ENCODE measurements around the gene SLC25A25.

The SLC25A25 gene

GRCh38 chr9:128145536-128145935 lies 77.5 kb downstream of the SLC25A25 start:
- DNase-seq (ENCODE audit: low spot score) = no peak

GRCh38 chr9:128145951-128146351 lies 77.9 kb downstream of the SLC25A25 start:
- DNase-seq (ENCODE audit: low spot score) = no peak

DNA sequence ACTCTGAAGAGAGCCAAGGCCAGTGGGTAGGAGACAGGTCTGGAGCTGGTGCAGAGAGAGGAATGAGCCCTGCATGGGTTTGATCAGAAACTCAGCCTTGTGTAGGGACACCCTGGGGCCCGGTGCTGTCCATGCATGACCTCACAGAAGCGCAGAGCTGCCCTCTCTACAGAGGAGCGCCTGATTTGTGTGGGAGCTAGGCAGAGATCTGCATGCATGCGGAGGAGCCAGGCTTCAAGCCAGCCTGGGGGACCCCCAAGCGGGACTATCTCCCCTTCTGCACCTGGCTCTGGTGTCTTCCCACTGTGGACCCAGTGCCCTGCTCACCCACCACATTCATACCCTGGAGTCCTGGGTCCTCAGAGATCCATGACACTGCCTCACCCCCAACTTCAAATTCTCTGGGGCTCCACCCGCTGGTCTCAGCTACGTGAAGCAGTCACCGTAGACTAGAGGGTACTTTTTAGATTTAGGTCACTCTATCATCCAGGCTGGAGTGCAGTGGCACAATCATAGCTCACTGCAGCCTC lies 78.6 kb downstream of the SLC25A25 start:
- no peak for DNase-seq (ENCODE audit: low spot score)

GRCh38 chr9:128148509-128149000 lies 80.5 kb downstream of the SLC25A25 start:
- no peak for DNase-seq (ENCODE audit: low spot score)

GRCh38 chr9:128149001-128149701 lies 81.1 kb downstream of the SLC25A25 start, which contains the start of gene LCN2:
Gene LCN2, plus strand, starts transcription at chr9:128149453. Its CDS starts 73 bp downstream, at chr9:128149526.
- no peak for DNase-seq (ENCODE audit: low spot score)

GRCh38 chr9:128149951-128150593 lies 82.0 kb downstream of the SLC25A25 start:
- no peak for DNase-seq (ENCODE audit: low spot score)

GRCh38 chr9:128150594-128151308 lies 82.7 kb downstream of the SLC25A25 start:
- no peak for DNase-seq (ENCODE audit: low spot score)

DNA sequence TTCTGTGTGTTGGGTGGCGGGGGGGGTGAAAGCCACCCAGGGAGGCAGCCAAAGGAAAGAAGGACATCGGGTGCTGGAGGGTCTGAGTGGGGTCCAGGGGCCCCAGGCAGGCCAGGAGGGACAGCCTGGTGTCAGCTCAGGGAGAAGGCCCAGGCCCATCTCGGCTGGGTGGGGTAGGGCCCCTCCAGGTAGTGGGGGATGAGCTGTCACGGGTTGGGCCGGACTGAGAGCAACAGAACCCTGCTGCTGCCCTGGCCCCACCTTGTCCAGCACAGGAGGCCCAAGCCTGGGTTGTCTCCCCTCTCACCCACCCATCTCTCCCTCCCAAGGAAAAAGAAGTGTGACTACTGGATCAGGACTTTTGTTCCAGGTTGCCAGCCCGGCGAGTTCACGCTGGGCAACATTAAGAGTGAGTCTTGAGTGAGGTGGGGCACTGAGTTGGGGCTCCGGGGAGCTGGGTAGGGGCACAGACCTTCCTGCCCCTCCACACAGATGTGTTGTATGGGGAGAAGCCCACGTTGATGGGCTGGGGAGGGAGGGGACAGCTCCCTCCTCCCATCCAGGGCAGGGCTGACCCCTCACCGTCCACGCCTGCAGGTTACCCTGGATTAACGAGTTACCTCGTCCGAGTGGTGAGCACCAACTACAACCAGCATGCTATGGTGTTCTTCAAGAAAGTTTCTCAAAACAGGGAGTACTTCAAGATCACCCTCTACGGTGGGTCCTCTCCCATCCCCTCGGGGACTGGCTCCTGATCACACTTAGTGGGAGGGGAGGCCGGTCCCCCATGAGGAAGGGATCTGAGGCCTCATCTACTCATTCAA lies 83.5 kb downstream of the SLC25A25 start:
- DNase-seq (ENCODE audit: low spot score) = no peak

DNA sequence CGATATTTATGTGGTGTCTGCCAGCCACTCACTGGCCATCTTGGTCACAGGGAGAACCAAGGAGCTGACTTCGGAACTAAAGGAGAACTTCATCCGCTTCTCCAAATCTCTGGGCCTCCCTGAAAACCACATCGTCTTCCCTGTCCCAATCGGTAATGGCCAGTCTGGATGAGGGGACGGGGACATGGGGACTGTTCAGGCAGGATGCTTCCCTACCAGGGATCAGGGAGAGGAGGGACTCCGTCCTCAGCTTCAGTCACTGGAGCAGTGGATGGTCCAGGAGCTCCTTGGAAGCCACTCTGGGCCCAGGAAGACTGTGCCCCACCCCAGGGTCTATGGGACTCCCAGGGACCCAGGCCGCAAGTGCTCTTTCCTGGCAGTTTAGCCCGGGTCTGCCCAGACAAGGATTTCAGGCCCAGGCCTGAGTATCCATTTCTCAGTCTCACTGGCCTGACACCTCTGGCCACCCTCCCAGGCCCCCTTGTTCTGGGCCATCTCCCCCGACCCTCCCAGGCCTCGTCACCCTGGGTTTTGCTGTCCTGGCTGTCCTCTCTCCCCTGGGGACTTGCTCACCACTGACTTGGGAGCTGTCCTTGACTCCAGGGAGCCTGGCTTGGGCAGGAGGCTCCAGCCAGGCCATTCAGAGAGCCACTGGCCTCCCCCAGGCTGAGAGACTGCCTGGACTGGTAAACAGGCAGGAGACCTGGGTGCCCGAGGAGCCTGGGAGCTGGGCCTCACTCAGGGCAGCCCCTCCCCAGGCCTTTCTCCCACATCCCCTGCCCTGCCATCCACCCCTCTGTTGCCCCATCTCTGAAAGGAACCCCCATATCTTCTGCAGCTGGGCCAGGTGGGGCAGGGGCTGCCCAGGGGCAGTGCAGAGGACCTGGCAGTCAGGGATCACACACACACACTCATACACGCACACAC lies 84.4 kb downstream of the SLC25A25 start:
- no peak for DNase-seq (ENCODE audit: low spot score)

GRCh38 chr9:128153060-128153946 lies 85.3 kb downstream of the SLC25A25 start:
- DNase-seq (ENCODE audit: low spot score) = no peak

- no peak for DNase-seq (ENCODE audit: low spot score)
These were observed 86.1 kb downstream of the SLC25A25 start for GRCh38 chr9:128153947-128154695.

GRCh38 chr9:128155736-128156500 lies 87.9 kb downstream of the SLC25A25 start:
- no peak for DNase-seq (ENCODE audit: low spot score)
